H9 (cell line): Measurements from ENCODE around the gene TMEM63C. TPM values are rescaled to one million over a fixed set of nuclear protein-coding genes. Genes with fewer than 3 reads are reported as not detected.

ENCODE experiments used
- DNase-seq: peaks from one replicate; pipeline ENCODE4 v3.0.0-alpha.2; 2017
- H2AFZ ChIP-seq: one replicate; pipeline ENCODE4 v1.6.1; 2013; ENCODE audit warnings: mild to moderate bottlenecking, low read length, control low read depth, moderate library complexity
- H2AK5ac ChIP-seq: 2 replicates; pipeline ENCODE4 v1.6.1; 2013; ENCODE audit warnings: low read length, control low read depth, mixed read lengths; ENCODE audit not compliant: insufficient read length
- H2BK120ac ChIP-seq: one replicate; pipeline ENCODE4 v1.6.1; 2013; ENCODE audit warnings: low read depth, mild to moderate bottlenecking, low read length, control low read depth, inconsistent platforms; ENCODE audit not compliant: poor library complexity, severe bottlenecking
- H2BK12ac ChIP-seq: 2 replicates; pipeline ENCODE4 v1.6.1; 2013; ENCODE audit warnings: low read length, control low read depth, mixed read lengths, low read depth; ENCODE audit not compliant: insufficient read length
- H2BK15ac ChIP-seq: 2 replicates; pipeline ENCODE4 v1.6.1; 2013; ENCODE audit warnings: low read depth, low read length, control low read depth
- H2BK20ac ChIP-seq: one replicate; pipeline ENCODE4 v1.6.1; 2013; ENCODE audit warnings: low read depth, mild to moderate bottlenecking, low read length, control low read depth, inconsistent platforms; ENCODE audit not compliant: poor library complexity, severe bottlenecking
- H2BK5ac ChIP-seq: 2 replicates; pipeline ENCODE4 v1.6.1; 2013; ENCODE audit warnings: low read length, control low read depth, mixed read lengths; ENCODE audit not compliant: insufficient read length
- H3K14ac ChIP-seq: 2 replicates; pipeline ENCODE4 v1.6.1; 2013; ENCODE audit warnings: low read length, control low read depth; ENCODE audit not compliant: insufficient read depth
- H3K18ac ChIP-seq: 2 replicates; pipeline ENCODE4 v1.6.1; 2013; ENCODE audit warnings: low read depth, mild to moderate bottlenecking, mixed read lengths, low read length, control low read depth; ENCODE audit not compliant: insufficient read length
- H3K23ac ChIP-seq: 2 replicates; pipeline ENCODE4 v1.6.1; 2013; ENCODE audit warnings: low read length, control low read depth, mixed read lengths, low read depth; ENCODE audit not compliant: insufficient read length
- H3K23me2 ChIP-seq: 2 replicates; pipeline ENCODE4 v1.6.1; 2013; ENCODE audit warnings: low read depth, mild to moderate bottlenecking, mixed read lengths, low read length, control low read depth; ENCODE audit not compliant: insufficient read length, poor library complexity, severe bottlenecking
- H3K27ac ChIP-seq: 2 replicates; pipeline ENCODE4 v1.5.1; 2013; ENCODE audit warnings: low read length, control low read depth, mixed read lengths, low read depth; ENCODE audit not compliant: insufficient read length
- H3K27me3 ChIP-seq: 2 replicates; pipeline ENCODE4 v1.6.1; 2013; ENCODE audit warnings: low read length, control low read depth, inconsistent platforms; ENCODE audit not compliant: insufficient read depth
- H3K4ac ChIP-seq: 2 replicates; pipeline ENCODE4 v1.6.1; 2013; ENCODE audit warnings: low read depth, mild to moderate bottlenecking, control low read depth, inconsistent platforms, low read length, moderate library complexity
- H3K4me1 ChIP-seq: 2 replicates; pipeline ENCODE4 v1.6.1; 2013; ENCODE audit warnings: low read length, control low read depth, inconsistent platforms; ENCODE audit not compliant: insufficient read depth
- H3K4me2 ChIP-seq: 2 replicates; pipeline ENCODE4 v1.6.1; 2013; ENCODE audit warnings: low read length, control low read depth, mixed read lengths; ENCODE audit not compliant: insufficient read length, insufficient read depth
- H3K56ac ChIP-seq: 2 replicates; pipeline ENCODE4 v1.6.1; 2013; ENCODE audit warnings: low read depth, mild to moderate bottlenecking, mixed read lengths, low read length, control low read depth; ENCODE audit not compliant: insufficient read length
- H3K79me1 ChIP-seq: 2 replicates; pipeline ENCODE4 v1.6.1; 2013; ENCODE audit warnings: low read depth, mild to moderate bottlenecking, moderate library complexity, low read length, control low read depth, inconsistent platforms; ENCODE audit not compliant: insufficient read depth, poor library complexity, severe bottlenecking
- H3K79me2 ChIP-seq: 2 replicates; pipeline ENCODE4 v1.6.1; 2013; ENCODE audit warnings: low read length, control low read depth, inconsistent platforms; ENCODE audit not compliant: insufficient read depth
- H3K9ac ChIP-seq: 2 replicates; pipeline ENCODE4 v1.6.1; 2013; ENCODE audit warnings: low read length, control low read depth, mixed read lengths; ENCODE audit not compliant: insufficient read length; ENCODE audit errors: extremely low read depth
- H3K9me3 ChIP-seq: one replicate; pipeline ENCODE4 v1.6.1; 2013; ENCODE audit warnings: low read depth, low read length, inconsistent platforms; ENCODE audit not compliant: control insufficient read depth
- H3T11ph ChIP-seq: one replicate; pipeline ENCODE4 v1.6.1; 2013; ENCODE audit warnings: mild to moderate bottlenecking, low read length, control low read depth, inconsistent platforms
- H4K20me1 ChIP-seq: one replicate; pipeline ENCODE4 v1.6.1; 2013; ENCODE audit not compliant: control insufficient read depth, insufficient read length, insufficient read depth
- H4K5ac ChIP-seq: 2 replicates; pipeline ENCODE4 v1.6.1; 2013; ENCODE audit warnings: low read depth, mild to moderate bottlenecking, mixed read lengths, low read length, control low read depth; ENCODE audit not compliant: insufficient read length
- H4K8ac ChIP-seq: replicated peaks from 2 replicates; pipeline ENCODE4 v1.6.1; 2013; ENCODE audit warnings: low read length, control low read depth, mixed read lengths, low read depth; ENCODE audit not compliant: insufficient read length
- H4K91ac ChIP-seq: 2 replicates; pipeline ENCODE4 v1.6.1; 2013; ENCODE audit warnings: low read depth, mild to moderate bottlenecking, moderate library complexity, mixed read lengths, low read length, control low read depth; ENCODE audit not compliant: insufficient read length
- H3K27ac Mint-ChIP-seq, 3 experiments: 2 replicates in 2 of 3; 3 replicates in 1 of 3; pipeline ENCODE4 v1.8.0; 2020 to 2021; ENCODE audit warnings: mixed read lengths in 3 of 3, mild to moderate bottlenecking in 1 of 3, moderate library complexity in 1 of 3
- H3K27me3 Mint-ChIP-seq: 2 replicates; pipeline ENCODE4 v1.8.0; 2021; ENCODE audit warnings: low read depth, mild to moderate bottlenecking, moderate library complexity, mixed read lengths
- H3K36me3 Mint-ChIP-seq, 3 experiments: 2 replicates in 2 of 3; 3 replicates in 1 of 3; pipeline ENCODE4 v1.8.0; 2020 to 2021; ENCODE audit warnings: low read depth in 3 of 3, mixed read lengths in 3 of 3; ENCODE audit not compliant: insufficient read depth in 1 of 3
- H3K4me1 Mint-ChIP-seq, 2 experiments: 2 replicates each; pipeline ENCODE4 v1.8.0; 2020; ENCODE audit warnings: mixed read lengths in 2 of 2
- H3K4me3 Mint-ChIP-seq, 2 experiments: 2 replicates in 1 of 2; 3 replicates in 1 of 2; pipeline ENCODE4 v1.8.0; 2020 to 2021; ENCODE audit warnings: mild to moderate bottlenecking in 2 of 2, mixed read lengths in 2 of 2, moderate library complexity in 1 of 2
- H3K9me3 Mint-ChIP-seq, 2 experiments: 2 replicates in 1 of 2; 3 replicates in 1 of 2; pipeline ENCODE4 v1.8.0; 2020; ENCODE audit warnings: mild to moderate bottlenecking in 2 of 2, mixed read lengths in 2 of 2, moderate library complexity in 1 of 2
- CTCF ChIP-seq: fragments of 200-600 bp; sonication (generic); conservative IDR thresholded peaks from 3 replicates; pipeline ENCODE4 v1.8.0; 2021; ENCODE audit warnings: antibody characterized with exemption, mild to moderate bottlenecking
- WGBS: extraction: QIAGEN DNeasy Blood & Tissue Kit; methylation state at CpG from one replicate; pipeline ENCODE4 v1.1.7; 2013; ENCODE audit warnings: missing lambda C conversion rate, low lambda C conversion rate, mixed read lengths; ENCODE audit not compliant: insufficient read length; ENCODE audit errors: extremely low coverage; 5-methylcytosine and 5-hydroxymethylcytosine counted together
- total RNA-seq: library from RNA; stranded (reverse); gene quantifications from 2 replicates; pipeline ENCODE4 v1.2.1, GENCODE V29; 2021

Gene TMEM63C
- total RNA-seq, 1 experiment from 2014 or later = 2.2 TPM

- Histone ChIP-seq H3K14ac (no peak overlapping the region), H2BK15ac (no peak overlapping the region), H3K79me2 (no peaks in the 10 kb centered on the region), H3K27ac (no peak overlapping the region), H3K23ac (no peak overlapping the region), H3K56ac (no peak overlapping the region), H4K20me1 (no peaks in the 10 kb centered on the region), H2BK12ac (no peak overlapping the region), H2AK5ac (no peak overlapping the region), H2BK20ac (no peak overlapping the region), H3T11ph (no peak overlapping the region), H2BK5ac (no peak overlapping the region), H4K8ac (no peak overlapping the region), H2AFZ (no peak overlapping the region), H4K5ac (no peak overlapping the region), H3K18ac (no peak overlapping the region), H4K91ac (no peak overlapping the region), H3K23me2 (no peaks in the 10 kb centered on the region), H3K4me1 (no peaks in the 10 kb centered on the region), H3K79me1 (no peaks in the 10 kb centered on the region), H3K4me2 (no peak overlapping the region), H3K9ac (no peak overlapping the region), H3K27me3 (peaks cover 3% of the 10 kb centered on the region; the same call in 1 of the 2 replicates), H3K4ac (no peak overlapping the region), H2BK120ac (no peak overlapping the region), H3K9me3 (no peaks in the 10 kb centered on the region)
- Mint-ChIP-seq H3K4me3 (no peak overlapping the region), H3K27me3 (peaks cover 18% of the 10 kb centered on the region), H3K27ac (no peak overlapping the region), H3K9me3 (no peaks in the 10 kb centered on the region), H3K36me3 (peaks cover 5 to 15% (median 9%) of the 10 kb centered on the region in 3 experiments; a peak in 6 of 7 replicates), H3K4me1 (peaks cover 4 to 9% of the 10 kb centered on the region in 2 experiments; a peak in 3 of 4 replicates)
- TF ChIP-seq CTCF = no peak
- no CpG with 5 or more reads among the region's 12 CpGs for WGBS
- DNase-seq = no peak
Measured at GRCh38 chr14:77276959-77277358, 95.4 kb downstream of the TMEM63C start.
